HEK293T (cell line): Measurements from ENCODE around the gene HNRNPH1.
"Not testable (repeated sequence)": the region's sequence is repeated elsewhere in the genome, so short reads cannot be mapped to it uniquely, and the experiment has no call there.

Source experiments
- CTCF ChIA-PET: fragments of 350-600 bp; formaldehyde crosslinking; extraction: SDS; loops from one replicate; lab custom pipeline; 2021; ENCODE audit warnings: antibody characterized with exemption, inconsistent platforms; lab: Yijun Ruan, JAX
- POLR2A ChIA-PET: fragments of 350-600 bp; formaldehyde crosslinking; extraction: SDS; loops from one replicate; lab custom pipeline; 2020; ENCODE audit warnings: antibody characterized with exemption, inconsistent platforms; lab: Yijun Ruan, JAX
- DNase-seq: peaks from one replicate; pipeline ENCODE4 v3.0.0; 2012; ENCODE audit warnings: mixed read lengths; ENCODE audit errors: extremely low spot score
- ARNT ChIP-seq: fragments of 450-650 bp; IDR thresholded peaks from 2 replicates; pipeline ENCODE4 v1.6.1; 2017; ENCODE audit warnings: mild to moderate bottlenecking
- ELF4 ChIP-seq: fragments of 450-650 bp; IDR thresholded peaks from 2 replicates; pipeline ENCODE4 v1.6.1; 2017; ENCODE audit warnings: antibody characterized with exemption
- FOXA1 ChIP-seq: fragments of 450-650 bp; IDR thresholded peaks from 2 replicates; pipeline ENCODE4 v1.6.1; 2016; ENCODE audit warnings: mild to moderate bottlenecking
- FOXK2 ChIP-seq: fragments of 450-650 bp; IDR thresholded peaks from 2 replicates; pipeline ENCODE4 v1.6.1; 2016; ENCODE audit warnings: mild to moderate bottlenecking
- LEF1 ChIP-seq: fragments of 450-650 bp; IDR thresholded peaks from 2 replicates; pipeline ENCODE4 v1.6.1; 2017; ENCODE audit warnings: mild to moderate bottlenecking, borderline replicate concordance
- NFRKB ChIP-seq: fragments of 450-650 bp; IDR thresholded peaks from 2 replicates; pipeline ENCODE4 v1.6.1; 2016; ENCODE audit warnings: mild to moderate bottlenecking, moderate library complexity
- TARDBP ChIP-seq: fragments of 450-650 bp; IDR thresholded peaks from 2 replicates; pipeline ENCODE4 v1.6.1; 2016
- TF ChIP-seq, protein P1 (sequence below): fragments of 450-650 bp; IDR thresholded peaks from 2 replicates; pipeline ENCODE4 v1.6.1; 2016

HNRNPH1 gene

DNA sequence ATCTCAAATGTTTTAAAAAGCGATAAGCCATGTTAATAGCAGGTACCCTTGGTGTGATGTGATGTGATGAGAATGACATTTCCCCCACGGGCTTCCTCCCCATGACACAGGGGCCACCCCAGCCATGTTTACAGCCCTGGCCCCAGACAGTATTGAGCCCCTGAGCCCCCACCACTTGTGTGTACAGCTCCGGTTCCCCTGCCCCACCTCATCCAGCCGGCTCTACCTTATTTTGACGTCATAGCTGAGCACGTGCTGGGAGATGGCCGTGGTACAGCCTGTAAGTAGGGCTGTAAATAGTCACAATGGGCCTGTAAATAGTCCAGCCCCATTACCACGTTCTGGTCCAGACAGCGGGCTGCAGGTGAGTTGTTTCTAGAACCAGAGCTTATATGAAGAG, 24.9 kb upstream of the HNRNPH1 start:
- CTCF ChIA-PET: no interaction called here
- no peak for DNase-seq
- TF ChIP-seq TARDBP (no peak), LEF1 (no peak), ARNT (no peak), NFRKB (no peak), FOXA1 (no peak), FOXK2 (no peak)
- TF ChIP-seq, protein P1, sequence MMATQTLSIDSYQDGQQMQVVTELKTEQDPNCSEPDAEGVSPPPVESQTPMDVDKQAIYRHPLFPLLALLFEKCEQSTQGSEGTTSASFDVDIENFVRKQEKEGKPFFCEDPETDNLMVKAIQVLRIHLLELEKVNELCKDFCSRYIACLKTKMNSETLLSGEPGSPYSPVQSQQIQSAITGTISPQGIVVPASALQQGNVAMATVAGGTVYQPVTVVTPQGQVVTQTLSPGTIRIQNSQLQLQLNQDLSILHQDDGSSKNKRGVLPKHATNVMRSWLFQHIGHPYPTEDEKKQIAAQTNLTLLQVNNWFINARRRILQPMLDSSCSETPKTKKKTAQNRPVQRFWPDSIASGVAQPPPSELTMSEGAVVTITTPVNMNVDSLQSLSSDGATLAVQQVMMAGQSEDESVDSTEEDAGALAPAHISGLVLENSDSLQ: no peak
- POLR2A ChIA-PET: no interaction called here

DNA sequence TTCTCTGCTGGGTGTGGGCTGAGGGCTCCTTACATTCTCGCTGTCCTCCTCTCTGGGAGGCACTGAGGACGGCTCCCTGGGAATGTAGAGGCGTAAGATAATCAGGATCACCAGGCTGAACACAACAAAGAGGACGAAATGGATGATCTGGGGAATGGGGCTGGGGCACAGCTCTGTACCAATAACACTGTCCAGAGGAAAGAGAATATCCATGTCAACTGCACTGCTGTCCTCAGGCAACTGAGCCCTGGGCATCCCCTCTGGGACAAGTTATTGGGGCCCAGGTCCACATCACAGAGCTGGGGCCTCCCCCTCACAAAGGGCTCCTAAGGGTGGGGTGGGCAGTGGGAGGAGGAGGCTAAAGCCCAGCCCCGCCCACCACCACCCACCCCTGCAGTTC, 21.3 kb upstream of the HNRNPH1 start:
- DNase-seq, CTCF ChIA-PET, POLR2A ChIA-PET: not testable (repeated sequence)

DNA sequence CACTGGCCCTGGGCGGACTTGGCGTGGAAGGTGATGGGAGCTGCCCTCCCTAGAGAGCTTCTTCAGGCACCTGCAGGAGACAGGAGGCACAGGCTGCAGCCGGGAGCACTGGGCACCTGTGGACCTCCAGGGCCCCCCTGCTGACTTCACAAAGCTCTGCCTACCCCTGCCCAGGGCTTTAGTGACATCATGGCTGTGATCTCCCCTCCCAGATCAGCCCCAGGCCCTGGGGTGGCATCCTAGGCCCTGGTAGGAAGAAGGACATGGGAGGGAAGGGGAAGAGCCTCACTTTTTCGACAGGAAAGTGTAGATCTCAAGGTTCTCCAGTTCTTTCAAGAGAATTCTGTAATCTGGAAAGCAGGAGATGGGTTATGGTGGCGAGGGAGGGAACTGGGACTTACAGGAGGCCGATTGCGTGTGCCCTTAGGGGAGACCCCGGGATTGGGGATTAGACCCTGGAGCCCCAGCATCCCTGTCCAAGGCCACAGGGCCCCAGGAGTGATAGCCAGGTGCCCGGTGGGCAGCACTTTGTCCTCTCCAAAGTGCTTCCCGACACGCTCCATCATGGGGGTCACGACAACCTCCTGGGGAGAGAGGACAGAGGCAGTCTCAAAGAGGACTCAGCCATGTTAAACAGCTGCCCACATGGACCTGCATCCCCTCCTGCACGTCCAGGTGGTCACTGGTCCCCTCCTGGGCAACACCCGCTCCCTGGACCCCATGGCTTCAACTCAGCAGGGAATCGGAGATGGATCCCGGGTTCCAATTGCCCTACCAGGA, 19.9 kb upstream of the HNRNPH1 start:
- CTCF ChIA-PET, DNase-seq: not testable (repeated sequence)
- POLR2A ChIA-PET: interaction anchor here (1.1 kb wide), 1 partner anchor 20 kb away, joined by 4 read pairs; the partner anchor contains the start of gene HNRNPH1

DNA sequence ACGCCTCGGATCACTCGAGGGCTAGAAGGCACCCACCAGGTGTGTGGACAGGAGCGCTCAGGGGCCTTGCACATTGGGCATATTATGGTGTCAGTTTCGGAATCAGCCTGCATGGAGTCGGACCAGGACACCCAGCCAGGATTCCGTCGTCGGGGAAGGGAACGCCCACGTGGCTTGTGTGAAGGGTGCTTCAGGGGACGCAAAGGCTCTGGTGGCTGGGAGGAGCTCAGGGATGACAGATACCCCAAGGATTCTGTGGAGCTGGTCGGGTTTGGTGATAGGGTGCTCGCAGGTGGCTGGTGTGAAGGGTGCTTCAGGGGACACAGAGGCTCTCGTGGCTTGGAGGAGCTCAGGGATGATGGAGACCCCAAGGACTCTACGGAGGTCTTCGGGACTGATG, 19.2 kb upstream of the HNRNPH1 start:
- DNase-seq, CTCF ChIA-PET: not testable (repeated sequence)
- POLR2A ChIA-PET: interaction anchor here (1.1 kb wide), 1 partner anchor 19 kb away, joined by 4 read pairs; the partner anchor contains the start of gene HNRNPH1

DNA sequence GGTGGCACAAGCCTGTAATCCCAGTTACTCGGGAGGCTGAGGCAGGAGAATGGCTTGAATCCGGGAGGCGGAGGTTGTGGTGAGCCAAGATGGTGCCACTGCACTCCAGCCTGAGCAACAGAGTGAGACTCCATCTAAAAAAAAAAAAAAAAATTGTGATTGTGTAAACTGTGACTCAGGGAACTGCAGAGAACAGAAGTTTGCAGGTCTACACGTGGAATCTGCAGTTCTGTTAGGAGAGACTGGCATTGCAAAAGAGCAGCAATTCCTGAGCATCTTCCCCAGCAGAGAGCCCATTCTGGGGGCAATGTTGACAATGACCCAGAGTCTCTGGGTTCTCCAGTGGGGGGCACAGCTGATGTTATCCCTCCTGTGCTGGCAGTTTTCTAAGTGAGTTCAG, 18.3 kb upstream of the HNRNPH1 start:
- DNase-seq, CTCF ChIA-PET, POLR2A ChIA-PET: not testable (repeated sequence)

DNA sequence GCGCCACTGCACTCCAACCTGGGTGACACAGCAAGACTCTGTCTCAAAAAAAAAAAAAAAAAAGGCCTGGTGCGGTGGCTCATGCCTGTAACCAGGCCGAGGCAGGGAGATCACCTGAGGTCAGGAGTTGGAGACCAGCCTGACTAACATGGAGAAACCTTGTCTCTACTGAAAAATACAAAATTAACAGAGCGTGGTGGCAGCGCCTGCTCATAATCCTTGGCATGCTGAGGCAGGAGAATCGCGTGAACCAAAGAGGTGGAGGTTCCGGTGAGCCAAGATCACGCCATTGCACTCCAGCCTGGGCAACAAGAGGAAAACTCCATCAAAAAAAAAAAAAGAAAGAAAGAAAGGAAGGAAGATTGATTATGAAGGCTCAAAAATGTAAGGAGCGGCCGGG, 15.8 kb upstream of the HNRNPH1 start:
- POLR2A ChIA-PET: interaction anchor here (2.7 kb wide), 1 partner anchor 15 kb away, joined by 25 read pairs; the partner anchor contains the start of gene HNRNPH1

DNA sequence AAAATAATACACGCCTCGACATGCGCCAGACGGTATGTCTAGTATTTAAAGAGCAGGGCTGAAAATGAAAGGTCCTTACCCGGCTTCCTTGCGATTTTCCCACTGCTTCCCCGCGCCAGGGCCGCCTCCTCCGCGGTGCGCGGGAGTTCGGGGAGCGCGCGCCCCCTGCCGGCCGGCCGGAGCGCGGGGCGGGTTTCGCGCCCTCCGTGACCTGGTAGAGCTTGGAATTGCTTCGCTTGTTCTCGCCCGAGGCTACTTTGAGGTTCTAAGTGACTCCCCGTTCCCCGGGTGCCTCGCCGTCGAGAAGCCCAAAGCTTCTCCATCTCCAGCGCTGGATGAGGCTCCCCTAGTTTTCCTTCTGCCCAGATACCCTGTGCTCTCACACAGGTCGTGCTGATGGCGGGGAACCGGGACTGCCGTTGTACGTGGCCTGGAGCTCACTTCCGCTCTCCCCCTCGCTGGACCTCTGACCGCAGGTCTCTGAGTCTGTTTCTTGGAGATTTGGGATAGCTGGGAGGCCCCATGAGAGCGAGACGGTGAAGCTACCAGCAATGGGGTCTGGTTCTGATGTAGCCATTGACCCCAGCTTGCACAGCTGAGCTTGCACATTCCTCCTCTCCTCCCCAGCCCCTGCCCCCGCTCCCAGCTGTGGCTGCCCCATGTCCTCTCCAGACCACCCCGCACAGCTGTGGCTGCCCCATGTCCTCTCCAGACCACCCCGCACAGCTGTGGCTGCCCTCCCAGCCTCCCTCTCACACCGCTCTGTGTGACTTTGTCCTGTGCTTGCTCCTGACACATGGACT, 11.1 kb upstream of the HNRNPH1 start:
- DNase-seq, POLR2A ChIA-PET, CTCF ChIA-PET: not testable (repeated sequence)

More for the DNA sequence above, 15.8 kb upstream of the HNRNPH1 start:
- DNase-seq, CTCF ChIA-PET: not testable (repeated sequence)

DNA sequence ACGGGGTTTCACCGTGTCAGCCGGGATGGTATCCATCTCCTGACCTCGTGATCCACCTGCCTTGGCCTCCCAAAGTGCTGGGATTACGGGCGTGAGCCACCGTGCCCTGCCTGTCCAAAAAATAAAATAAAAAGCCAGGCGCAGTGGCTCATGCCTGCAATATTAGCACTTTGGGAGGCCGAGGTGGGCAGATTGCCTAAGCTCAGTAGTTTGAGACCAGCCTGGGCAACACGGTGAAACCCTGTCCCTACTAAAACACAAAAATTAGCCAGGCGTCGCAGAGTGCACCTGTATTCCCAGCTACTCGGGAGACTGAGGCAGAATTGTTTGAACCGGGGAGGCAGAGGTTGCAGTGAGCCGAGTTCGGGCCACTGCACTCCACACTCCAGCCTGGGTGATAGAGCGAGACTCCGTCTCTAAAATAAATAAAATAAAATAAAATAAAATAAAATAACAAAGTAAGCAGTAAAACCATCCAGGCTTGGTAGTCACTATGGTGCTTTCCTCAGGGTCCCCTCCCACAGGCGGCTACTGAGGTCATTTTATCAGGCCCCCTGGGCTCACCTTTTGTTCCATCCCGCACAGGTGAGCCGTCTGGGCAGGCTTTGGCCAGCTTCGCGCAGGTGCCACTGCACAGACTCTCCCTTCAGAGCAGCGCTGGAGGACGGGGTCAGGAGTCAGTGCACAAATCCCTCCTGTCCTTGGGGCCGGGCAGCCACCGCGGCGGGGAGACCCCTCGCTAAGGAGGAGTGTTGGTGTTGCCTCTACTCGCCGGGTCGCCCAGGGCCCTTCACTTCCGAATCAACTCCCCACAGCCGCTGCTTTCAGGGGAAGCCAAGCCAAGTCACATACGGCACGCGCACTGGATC, 10.3 kb upstream of the HNRNPH1 start:
- DNase-seq, CTCF ChIA-PET: not testable (repeated sequence)
- POLR2A ChIA-PET: interaction anchor here (3.0 kb wide), 1 partner anchor 10 kb away, joined by 20 read pairs; the partner anchor contains the start of gene HNRNPH1

DNA sequence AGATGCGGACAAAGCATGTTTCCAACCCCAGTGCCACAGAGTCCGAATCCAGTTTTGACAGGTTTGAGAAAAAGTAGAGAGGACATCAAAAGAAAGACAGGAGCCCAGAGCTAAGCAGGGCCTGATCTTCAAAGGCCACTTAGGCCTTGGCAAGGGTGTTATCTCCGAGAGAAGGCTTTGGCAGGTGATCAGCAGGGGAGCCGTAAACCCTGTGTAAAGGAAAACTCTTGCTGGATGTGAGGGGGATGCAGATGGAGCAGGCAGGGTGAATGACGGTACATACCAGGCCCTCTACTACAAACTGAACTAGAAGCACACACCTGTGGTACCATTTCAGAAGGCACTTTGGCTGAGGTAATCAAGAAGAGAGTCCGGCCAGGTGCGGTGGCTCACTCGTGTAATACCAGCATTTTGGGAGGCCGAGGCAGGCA, 1.4 kb upstream of the HNRNPH1 start:
- ChIA-PET POLR2A (interaction anchor here (1.7 to 3.1 kb wide), 6 partner anchors 8 to 66 kb away, joined by 10 to 67 read pairs (median 22); no protein-coding TSS in a partner anchor), CTCF (no interaction called here)
- TF ChIP-seq ELF4 (no peak), FOXK2 (no peak)
- DNase-seq: no peak
